Neural cell (in vitro differentiated cells): ENCODE results near the gene TYRO3. TPM values are rescaled to one million over a fixed set of nuclear protein-coding genes. Genes with fewer than 3 reads are reported as not detected.

Experiments used
- H2AFZ ChIP-seq: fragments of 200-600, 300-800 bp; sonication (generic), shearing (Covaris generic); 2 replicates; pipeline ENCODE4 v1.6.0; 2014; ENCODE audit warnings: low read depth, mild to moderate bottlenecking, antibody characterized with exemption, low read length, moderate library complexity
- H3F3A ChIP-seq: fragments of 200-600 bp; shearing (Covaris generic); 2 replicates; pipeline ENCODE4 v1.6.1; 2016; ENCODE audit warnings: mild to moderate bottlenecking, moderate library complexity, mixed read lengths, antibody characterized with exemption, low read length; ENCODE audit not compliant: insufficient read depth, poor library complexity, severe bottlenecking
- H3K27ac ChIP-seq: fragments of 200-600, 300-800 bp; sonication (generic), shearing (Covaris generic); 2 replicates; pipeline ENCODE4 v1.5.1; 2014; ENCODE audit warnings: mild to moderate bottlenecking, low read length, moderate library complexity
- H3K27me3 ChIP-seq: fragments of 300-800, 200-600 bp; sonication (generic), shearing (Covaris generic); 2 replicates; pipeline ENCODE4 v1.6.0; 2014; ENCODE audit warnings: mild to moderate bottlenecking, low read depth, low read length, moderate library complexity; ENCODE audit not compliant: insufficient read depth
- H3K36me3 ChIP-seq: fragments of 300-800, 200-600 bp; sonication (generic), shearing (Covaris generic); 2 replicates; pipeline ENCODE4 v1.5.1; 2014; ENCODE audit warnings: mild to moderate bottlenecking, antibody characterized with exemption, low read length, moderate library complexity; ENCODE audit not compliant: insufficient read depth
- H3K4me2 ChIP-seq: fragments of 300-800, 200-600 bp; sonication (generic), shearing (Covaris generic); 2 replicates; pipeline ENCODE4 v1.6.0; 2014; ENCODE audit warnings: mild to moderate bottlenecking, low read length
- H3K4me3 ChIP-seq: fragments of 300-800, 200-600 bp; sonication (generic), shearing (Covaris generic); 2 replicates; pipeline ENCODE4 v1.5.1; 2014; ENCODE audit warnings: mild to moderate bottlenecking, low read length, moderate library complexity
- H3K79me2 ChIP-seq: fragments of 200-600 bp; shearing (Covaris generic); replicated peaks from 2 replicates; pipeline ENCODE4 v1.6.0; 2014; ENCODE audit warnings: mild to moderate bottlenecking, low read length, moderate library complexity; ENCODE audit not compliant: insufficient read depth
- H3K9ac ChIP-seq: fragments of 300-800, 200-600 bp; sonication (generic), shearing (Covaris generic); 2 replicates; pipeline ENCODE4 v1.6.1; 2016; ENCODE audit warnings: mild to moderate bottlenecking, low read length, mixed read lengths
- H3K9me2 ChIP-seq: fragments of 200-600 bp; shearing (Covaris generic); 2 replicates; pipeline ENCODE4 v1.6.1; 2016; ENCODE audit warnings: mild to moderate bottlenecking, low read length, mixed read lengths; ENCODE audit not compliant: insufficient read depth
- H3K9me3 ChIP-seq: fragments of 200-600, 300-800 bp; sonication (generic), shearing (Covaris generic); 2 replicates; pipeline ENCODE4 v1.6.1; 2016; ENCODE audit warnings: mild to moderate bottlenecking, mixed run types, low read length, moderate library complexity, mixed read lengths
- H4K20me1 ChIP-seq: fragments of 200-600 bp; shearing (Covaris generic); 2 replicates; pipeline ENCODE4 v1.6.1; 2016; ENCODE audit warnings: mild to moderate bottlenecking, mixed run types; ENCODE audit not compliant: insufficient read depth
- EP300 ChIP-seq: fragments of 450-650 bp; conservative IDR thresholded peaks from 2 replicates; pipeline ENCODE4 v1.6.1; 2014; ENCODE audit warnings: antibody characterized with exemption, mild to moderate bottlenecking, moderate library complexity; ENCODE audit not compliant: poor library complexity, severe bottlenecking
- EZH2 ChIP-seq: fragments of 200-600, 300-800 bp; shearing (Covaris generic), sonication (generic); IDR thresholded peaks from 2 replicates; pipeline ENCODE4 v1.6.1; 2014; ENCODE audit warnings: antibody characterized with exemption, low read length, borderline replicate concordance, mild to moderate bottlenecking; ENCODE audit not compliant: insufficient read depth, poor library complexity, severe bottlenecking
- MXI1 ChIP-seq: fragments of 450-650 bp; conservative IDR thresholded peaks from 2 replicates; pipeline ENCODE4 v1.6.1; 2014; ENCODE audit warnings: antibody characterized with exemption, mild to moderate bottlenecking; ENCODE audit not compliant: poor library complexity, severe bottlenecking
- POLR2AphosphoS5 ChIP-seq: IDR thresholded peaks from 2 replicates; pipeline ENCODE4 v1.6.1; 2012
- RAD21 ChIP-seq: fragments of 450-650 bp; conservative IDR thresholded peaks from 2 replicates; pipeline ENCODE4 v1.6.1; 2014; ENCODE audit warnings: antibody characterized with exemption, mild to moderate bottlenecking, moderate library complexity
- SMC3 ChIP-seq: fragments of 450-650 bp; conservative IDR thresholded peaks from 2 replicates; pipeline ENCODE4 v1.6.1; 2014; ENCODE audit warnings: antibody characterized with exemption, mild to moderate bottlenecking, moderate library complexity; ENCODE audit not compliant: poor library complexity
- TAF1 ChIP-seq: IDR thresholded peaks from 2 replicates; pipeline ENCODE4 v1.6.1; 2012; ENCODE audit warnings: low read depth
- polyA plus RNA-seq: library from polyadenylated mRNA; depleted of rRNA; stranded (reverse); fragments of >200 nt; gene quantifications from 2 replicates; pipeline ENCODE4 v1.2.3, GENCODE V29; 2014
- TF ChIP-seq, protein P1 (sequence below): fragments of 450-650 bp; IDR thresholded peaks from 2 replicates; pipeline ENCODE4 v1.5.1; 2014; ENCODE audit warnings: antibody characterized with exemption, mild to moderate bottlenecking, moderate library complexity; ENCODE audit not compliant: poor library complexity, severe bottlenecking
- TF ChIP-seq, protein P2 (sequence below): IDR thresholded peaks from 2 replicates; pipeline ENCODE4 v1.6.1; 2012; ENCODE audit warnings: borderline replicate concordance

Gene TYRO3
- polyA plus RNA-seq, 1 donor from 2014 or later = 12.1 TPM

DNA sequence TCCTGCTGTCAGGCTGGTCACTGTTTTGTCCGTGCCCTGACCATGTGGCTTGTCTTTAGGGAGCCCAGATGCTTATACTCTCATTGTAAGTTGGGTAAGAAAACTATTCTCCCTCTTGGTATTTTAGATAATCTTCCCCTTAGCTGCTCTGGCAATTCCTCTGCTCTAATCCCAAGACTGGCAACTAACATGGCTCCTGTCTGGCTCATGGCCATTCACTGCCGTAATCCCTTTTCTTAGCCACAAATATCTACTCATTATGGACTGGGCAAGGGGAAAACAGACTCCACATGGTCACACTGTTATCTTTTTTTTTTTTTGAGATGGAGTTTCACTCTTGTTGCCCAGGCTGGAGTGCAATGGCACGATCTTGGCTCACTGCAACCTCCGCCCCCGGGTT lies 38.8 kb downstream of the TYRO3 start:
- H3K36me3 ChIP-seq = no peaks in the 10 kb centered on the region
- H3K9ac ChIP-seq = no peak overlapping the region
- H3F3A ChIP-seq = no peaks in the 10 kb centered on the region
- no peak overlapping the region for H3K4me2 ChIP-seq
- no peaks in the 10 kb centered on the region for H3K9me2 ChIP-seq
- H2AFZ ChIP-seq = no peak overlapping the region
- no peaks in the 10 kb centered on the region for H3K9me3 ChIP-seq
- H3K27ac ChIP-seq = no peak overlapping the region
- no peaks in the 10 kb centered on the region for H4K20me1 ChIP-seq
- H3K79me2 ChIP-seq = no peaks in the 10 kb centered on the region
- no peaks in the 10 kb centered on the region for H3K27me3 ChIP-seq
- no peak overlapping the region for H3K4me3 ChIP-seq
- TF ChIP-seq, protein P1, sequence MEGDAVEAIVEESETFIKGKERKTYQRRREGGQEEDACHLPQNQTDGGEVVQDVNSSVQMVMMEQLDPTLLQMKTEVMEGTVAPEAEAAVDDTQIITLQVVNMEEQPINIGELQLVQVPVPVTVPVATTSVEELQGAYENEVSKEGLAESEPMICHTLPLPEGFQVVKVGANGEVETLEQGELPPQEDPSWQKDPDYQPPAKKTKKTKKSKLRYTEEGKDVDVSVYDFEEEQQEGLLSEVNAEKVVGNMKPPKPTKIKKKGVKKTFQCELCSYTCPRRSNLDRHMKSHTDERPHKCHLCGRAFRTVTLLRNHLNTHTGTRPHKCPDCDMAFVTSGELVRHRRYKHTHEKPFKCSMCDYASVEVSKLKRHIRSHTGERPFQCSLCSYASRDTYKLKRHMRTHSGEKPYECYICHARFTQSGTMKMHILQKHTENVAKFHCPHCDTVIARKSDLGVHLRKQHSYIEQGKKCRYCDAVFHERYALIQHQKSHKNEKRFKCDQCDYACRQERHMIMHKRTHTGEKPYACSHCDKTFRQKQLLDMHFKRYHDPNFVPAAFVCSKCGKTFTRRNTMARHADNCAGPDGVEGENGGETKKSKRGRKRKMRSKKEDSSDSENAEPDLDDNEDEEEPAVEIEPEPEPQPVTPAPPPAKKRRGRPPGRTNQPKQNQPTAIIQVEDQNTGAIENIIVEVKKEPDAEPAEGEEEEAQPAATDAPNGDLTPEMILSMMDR = no peak
- TF ChIP-seq, protein P2, sequence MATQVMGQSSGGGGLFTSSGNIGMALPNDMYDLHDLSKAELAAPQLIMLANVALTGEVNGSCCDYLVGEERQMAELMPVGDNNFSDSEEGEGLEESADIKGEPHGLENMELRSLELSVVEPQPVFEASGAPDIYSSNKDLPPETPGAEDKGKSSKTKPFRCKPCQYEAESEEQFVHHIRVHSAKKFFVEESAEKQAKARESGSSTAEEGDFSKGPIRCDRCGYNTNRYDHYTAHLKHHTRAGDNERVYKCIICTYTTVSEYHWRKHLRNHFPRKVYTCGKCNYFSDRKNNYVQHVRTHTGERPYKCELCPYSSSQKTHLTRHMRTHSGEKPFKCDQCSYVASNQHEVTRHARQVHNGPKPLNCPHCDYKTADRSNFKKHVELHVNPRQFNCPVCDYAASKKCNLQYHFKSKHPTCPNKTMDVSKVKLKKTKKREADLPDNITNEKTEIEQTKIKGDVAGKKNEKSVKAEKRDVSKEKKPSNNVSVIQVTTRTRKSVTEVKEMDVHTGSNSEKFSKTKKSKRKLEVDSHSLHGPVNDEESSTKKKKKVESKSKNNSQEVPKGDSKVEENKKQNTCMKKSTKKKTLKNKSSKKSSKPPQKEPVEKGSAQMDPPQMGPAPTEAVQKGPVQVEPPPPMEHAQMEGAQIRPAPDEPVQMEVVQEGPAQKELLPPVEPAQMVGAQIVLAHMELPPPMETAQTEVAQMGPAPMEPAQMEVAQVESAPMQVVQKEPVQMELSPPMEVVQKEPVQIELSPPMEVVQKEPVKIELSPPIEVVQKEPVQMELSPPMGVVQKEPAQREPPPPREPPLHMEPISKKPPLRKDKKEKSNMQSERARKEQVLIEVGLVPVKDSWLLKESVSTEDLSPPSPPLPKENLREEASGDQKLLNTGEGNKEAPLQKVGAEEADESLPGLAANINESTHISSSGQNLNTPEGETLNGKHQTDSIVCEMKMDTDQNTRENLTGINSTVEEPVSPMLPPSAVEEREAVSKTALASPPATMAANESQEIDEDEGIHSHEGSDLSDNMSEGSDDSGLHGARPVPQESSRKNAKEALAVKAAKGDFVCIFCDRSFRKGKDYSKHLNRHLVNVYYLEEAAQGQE = no peak
- no peak for TF ChIP-seq POLR2AphosphoS5
- TF ChIP-seq EP300 = no peak
- no peak for TF ChIP-seq MXI1
- TF ChIP-seq EZH2 = no peak
- no peak for TF ChIP-seq RAD21
- TF ChIP-seq SMC3 = no peak
- no peak for TF ChIP-seq TAF1

DNA sequence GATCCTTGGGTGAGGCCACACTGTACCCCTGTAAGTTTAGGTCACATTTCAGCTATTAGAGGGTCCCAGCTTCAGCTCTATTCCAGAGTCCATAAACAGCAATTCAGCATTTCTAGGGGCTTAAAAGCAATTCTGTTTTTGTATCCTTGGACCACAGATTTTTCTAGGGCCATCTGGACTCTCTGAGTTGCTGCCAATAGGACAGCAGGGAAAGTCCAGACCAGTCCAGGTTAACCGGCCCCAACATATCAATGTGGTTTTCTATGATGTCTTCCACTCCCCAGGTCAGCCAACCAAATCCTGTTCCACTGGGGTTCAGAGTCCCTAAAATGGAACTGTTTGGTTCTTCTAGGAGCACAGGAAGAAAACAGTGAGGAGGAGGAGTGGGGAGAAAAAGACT lies 40.0 kb downstream of the TYRO3 start:
- Histone ChIP-seq H3K9me2 (no peaks in the 10 kb centered on the region), H3K27me3 (no peaks in the 10 kb centered on the region), H3K79me2 (no peaks in the 10 kb centered on the region), H2AFZ (no peak overlapping the region), H3K36me3 (no peaks in the 10 kb centered on the region), H3F3A (no peaks in the 10 kb centered on the region), H3K4me2 (no peak overlapping the region), H3K27ac (no peak overlapping the region), H3K9ac (no peak overlapping the region), H4K20me1 (no peaks in the 10 kb centered on the region), H3K9me3 (no peaks in the 10 kb centered on the region), H3K4me3 (no peak overlapping the region)
- TF ChIP-seq, protein P1 = no peak
- TF ChIP-seq EZH2 = no peak
- TF ChIP-seq SMC3 = no peak
- TF ChIP-seq TAF1 = no peak
- no peak for TF ChIP-seq MXI1
- no peak for TF ChIP-seq POLR2AphosphoS5
- no peak for TF ChIP-seq RAD21
- TF ChIP-seq, protein P2 = no peak
- no peak for TF ChIP-seq EP300
